ENCODE results near the gene SLC48A1.

DNA sequence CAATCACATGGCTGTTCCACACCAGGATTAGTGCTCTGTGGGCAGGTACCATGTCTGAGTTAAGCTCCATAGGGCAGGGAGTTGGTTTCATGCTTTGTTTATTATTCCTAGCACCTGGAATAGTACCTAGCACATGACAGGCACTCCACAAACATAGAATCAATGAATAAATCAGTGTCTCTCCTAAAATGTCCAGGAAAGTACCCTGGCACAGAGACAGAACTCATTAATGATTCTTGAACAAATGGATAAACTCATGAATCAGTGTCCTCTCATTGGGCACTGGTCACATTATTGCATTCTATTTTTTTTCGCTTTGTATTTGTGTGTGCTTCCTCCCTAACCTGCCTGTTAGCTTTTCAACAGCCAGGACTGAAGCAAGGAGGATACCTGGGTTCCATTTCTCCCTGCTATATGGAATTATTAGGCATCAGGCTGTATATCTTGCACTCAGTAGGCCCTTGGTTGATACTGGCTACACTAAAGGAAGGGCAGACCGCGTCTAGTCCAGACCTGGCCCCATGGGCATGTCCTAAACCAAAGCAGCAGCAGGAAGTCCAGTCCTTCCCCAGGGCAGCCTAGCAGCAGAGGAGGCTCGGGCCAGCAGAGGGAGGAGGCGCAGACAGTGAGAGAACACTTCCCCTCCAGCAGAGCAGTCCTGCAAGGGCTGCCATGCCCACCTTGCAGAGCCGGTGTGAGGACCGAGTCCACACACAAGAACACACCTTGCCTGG, 28.3 kb downstream of the SLC48A1 start:
- TF ChIP-seq ZNF70 (CRISPR knock-in tag; IDR thresholded peaks at IDR 0.05) (no peak), ZNF565 (CRISPR knock-in tag; conservative IDR thresholded peaks at IDR 0.05; ENCODE audit: low read depth) (no peak), ISL1 (CRISPR knock-in tag; IDR thresholded peaks at IDR 0.05) (no peak), SNAI2 (CRISPR knock-in tag; IDR thresholded peaks at IDR 0.05) (no peak), ZNF8 (CRISPR knock-in tag; IDR thresholded peaks at IDR 0.05) (no peak), ESRRG (CRISPR knock-in tag; IDR thresholded peaks at IDR 0.05) (no peak), RARB (CRISPR knock-in tag; IDR thresholded peaks at IDR 0.05) (no peak), TOX (CRISPR knock-in tag; IDR thresholded peaks at IDR 0.05; ENCODE audit: borderline replicate concordance) (no peak)
- TF ChIP-seq, protein P1, sequence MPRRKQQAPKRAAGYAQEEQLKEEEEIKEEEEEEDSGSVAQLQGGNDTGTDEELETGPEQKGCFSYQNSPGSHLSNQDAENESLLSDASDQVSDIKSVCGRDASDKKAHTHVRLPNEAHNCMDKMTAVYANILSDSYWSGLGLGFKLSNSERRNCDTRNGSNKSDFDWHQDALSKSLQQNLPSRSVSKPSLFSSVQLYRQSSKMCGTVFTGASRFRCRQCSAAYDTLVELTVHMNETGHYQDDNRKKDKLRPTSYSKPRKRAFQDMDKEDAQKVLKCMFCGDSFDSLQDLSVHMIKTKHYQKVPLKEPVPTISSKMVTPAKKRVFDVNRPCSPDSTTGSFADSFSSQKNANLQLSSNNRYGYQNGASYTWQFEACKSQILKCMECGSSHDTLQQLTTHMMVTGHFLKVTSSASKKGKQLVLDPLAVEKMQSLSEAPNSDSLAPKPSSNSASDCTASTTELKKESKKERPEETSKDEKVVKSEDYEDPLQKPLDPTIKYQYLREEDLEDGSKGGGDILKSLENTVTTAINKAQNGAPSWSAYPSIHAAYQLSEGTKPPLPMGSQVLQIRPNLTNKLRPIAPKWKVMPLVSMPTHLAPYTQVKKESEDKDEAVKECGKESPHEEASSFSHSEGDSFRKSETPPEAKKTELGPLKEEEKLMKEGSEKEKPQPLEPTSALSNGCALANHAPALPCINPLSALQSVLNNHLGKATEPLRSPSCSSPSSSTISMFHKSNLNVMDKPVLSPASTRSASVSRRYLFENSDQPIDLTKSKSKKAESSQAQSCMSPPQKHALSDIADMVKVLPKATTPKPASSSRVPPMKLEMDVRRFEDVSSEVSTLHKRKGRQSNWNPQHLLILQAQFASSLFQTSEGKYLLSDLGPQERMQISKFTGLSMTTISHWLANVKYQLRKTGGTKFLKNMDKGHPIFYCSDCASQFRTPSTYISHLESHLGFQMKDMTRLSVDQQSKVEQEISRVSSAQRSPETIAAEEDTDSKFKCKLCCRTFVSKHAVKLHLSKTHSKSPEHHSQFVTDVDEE (CRISPR knock-in tag; IDR thresholded peaks at IDR 0.05), result no peak
- TF ChIP-seq, protein P2, sequence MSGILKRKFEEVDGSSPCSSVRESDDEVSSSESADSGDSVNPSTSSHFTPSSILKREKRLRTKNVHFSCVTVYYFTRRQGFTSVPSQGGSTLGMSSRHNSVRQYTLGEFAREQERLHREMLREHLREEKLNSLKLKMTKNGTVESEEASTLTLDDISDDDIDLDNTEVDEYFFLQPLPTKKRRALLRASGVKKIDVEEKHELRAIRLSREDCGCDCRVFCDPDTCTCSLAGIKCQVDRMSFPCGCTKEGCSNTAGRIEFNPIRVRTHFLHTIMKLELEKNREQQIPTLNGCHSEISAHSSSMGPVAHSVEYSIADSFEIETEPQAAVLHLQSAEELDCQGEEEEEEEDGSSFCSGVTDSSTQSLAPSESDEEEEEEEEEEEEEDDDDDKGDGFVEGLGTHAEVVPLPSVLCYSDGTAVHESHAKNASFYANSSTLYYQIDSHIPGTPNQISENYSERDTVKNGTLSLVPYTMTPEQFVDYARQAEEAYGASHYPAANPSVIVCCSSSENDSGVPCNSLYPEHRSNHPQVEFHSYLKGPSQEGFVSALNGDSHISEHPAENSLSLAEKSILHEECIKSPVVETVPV (CRISPR knock-in tag; IDR thresholded peaks at IDR 0.05), result no peak
- TF ChIP-seq, protein P3, sequence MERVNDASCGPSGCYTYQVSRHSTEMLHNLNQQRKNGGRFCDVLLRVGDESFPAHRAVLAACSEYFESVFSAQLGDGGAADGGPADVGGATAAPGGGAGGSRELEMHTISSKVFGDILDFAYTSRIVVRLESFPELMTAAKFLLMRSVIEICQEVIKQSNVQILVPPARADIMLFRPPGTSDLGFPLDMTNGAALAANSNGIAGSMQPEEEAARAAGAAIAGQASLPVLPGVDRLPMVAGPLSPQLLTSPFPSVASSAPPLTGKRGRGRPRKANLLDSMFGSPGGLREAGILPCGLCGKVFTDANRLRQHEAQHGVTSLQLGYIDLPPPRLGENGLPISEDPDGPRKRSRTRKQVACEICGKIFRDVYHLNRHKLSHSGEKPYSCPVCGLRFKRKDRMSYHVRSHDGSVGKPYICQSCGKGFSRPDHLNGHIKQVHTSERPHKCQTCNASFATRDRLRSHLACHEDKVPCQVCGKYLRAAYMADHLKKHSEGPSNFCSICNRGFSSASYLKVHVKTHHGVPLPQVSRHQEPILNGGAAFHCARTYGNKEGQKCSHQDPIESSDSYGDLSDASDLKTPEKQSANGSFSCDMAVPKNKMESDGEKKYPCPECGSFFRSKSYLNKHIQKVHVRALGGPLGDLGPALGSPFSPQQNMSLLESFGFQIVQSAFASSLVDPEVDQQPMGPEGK (CRISPR knock-in tag; IDR thresholded peaks at IDR 0.05; ENCODE audit: borderline replicate concordance), result no peak
- TF ChIP-seq, protein P4, sequence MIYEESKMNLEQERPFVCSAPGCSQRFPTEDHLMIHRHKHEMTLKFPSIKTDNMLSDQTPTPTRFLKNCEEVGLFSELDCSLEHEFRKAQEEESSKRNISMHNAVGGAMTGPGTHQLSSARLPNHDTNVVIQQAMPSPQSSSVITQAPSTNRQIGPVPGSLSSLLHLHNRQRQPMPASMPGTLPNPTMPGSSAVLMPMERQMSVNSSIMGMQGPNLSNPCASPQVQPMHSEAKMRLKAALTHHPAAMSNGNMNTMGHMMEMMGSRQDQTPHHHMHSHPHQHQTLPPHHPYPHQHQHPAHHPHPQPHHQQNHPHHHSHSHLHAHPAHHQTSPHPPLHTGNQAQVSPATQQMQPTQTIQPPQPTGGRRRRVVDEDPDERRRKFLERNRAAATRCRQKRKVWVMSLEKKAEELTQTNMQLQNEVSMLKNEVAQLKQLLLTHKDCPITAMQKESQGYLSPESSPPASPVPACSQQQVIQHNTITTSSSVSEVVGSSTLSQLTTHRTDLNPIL (CRISPR knock-in tag; IDR thresholded peaks at IDR 0.05; ENCODE audit: low read depth), result no peak

Measured in SK-N-SH treated with all-trans-retinoic acid at 6 μM for 48 hours (cell line).